Activated CD4-positive, alpha-beta memory T cell treated with anti-CD3 and anti-CD28 coated beads, Interleukin-2, amount 10 ng/mL, durations not matched to agents 7 days and 5 days (primary cell): ENCODE results near the gene SBF1. TPM values are rescaled to one million over a fixed set of nuclear protein-coding genes. Genes with fewer than 3 reads are reported as not detected.
"Not testable (repeated sequence)": the region's sequence is repeated elsewhere in the genome, so short reads cannot be mapped to it uniquely, and the experiment has no call there.

ENCODE experiments used
- CTCF ChIA-PET: fragments of 350-600 bp; sonication (Branson Sonifier 250); formaldehyde crosslinking; loops from one replicate; lab custom pipeline; 2021; ENCODE audit warnings: antibody characterized with exemption, inconsistent platforms; lab: Charles Lee
- POLR2A ChIA-PET: fragments of 350-600 bp; sonication (Branson Sonifier 250); formaldehyde crosslinking; loops from one replicate; lab custom pipeline; 2021; ENCODE audit warnings: antibody characterized with exemption; lab: Charles Lee
- DNase-seq: peaks from one replicate; pipeline ENCODE4 v3.0.0-alpha.2; 2020
- H3K27ac Mint-ChIP-seq: one replicate; pipeline ENCODE4 v1.8.0; 2021; ENCODE audit warnings: mild to moderate bottlenecking, mixed read lengths
- H3K27me3 Mint-ChIP-seq: one replicate; pipeline ENCODE4 v1.8.0; 2021; ENCODE audit warnings: mixed read lengths
- H3K36me3 Mint-ChIP-seq: one replicate; pipeline ENCODE4 v1.8.0; 2021; ENCODE audit warnings: low read depth, mixed read lengths
- H3K4me1 Mint-ChIP-seq: one replicate; pipeline ENCODE4 v1.8.0; 2021; ENCODE audit warnings: mixed read lengths
- H3K4me3 Mint-ChIP-seq: one replicate; pipeline ENCODE4 v1.8.0; 2021; ENCODE audit warnings: mild to moderate bottlenecking, mixed read lengths
- H3K9me3 Mint-ChIP-seq: one replicate; pipeline ENCODE4 v1.8.0; 2021; ENCODE audit warnings: mixed read lengths
- total RNA-seq, 2 experiments: library from RNA; stranded (reverse); gene quantifications; one replicate each; pipeline ENCODE4 v1.2.3, GENCODE V29; 2021

The SBF1 gene
- total RNA-seq, result 100 to 1,000 TPM; 181 to 196 TPM

- Mint-ChIP-seq H3K27me3 (peaks cover 4% of the 10 kb centered on the region), H3K9me3 (no peaks in the 10 kb centered on the region), H3K27ac (peak within 1 kb of the TSS; percentile 97), H3K4me3 (peak within 1 kb of the TSS; percentile 92), H3K4me1 (peaks cover 51% of the 10 kb centered on the region), H3K36me3 (peaks cover 22% of the 10 kb centered on the region)
- DNase-seq, result peak; percentile 91
- POLR2A ChIA-PET, result interaction anchor here (0.7 to 2.7 kb wide), 4 partner anchors 23 to 148 kb away, joined by 3 to 13 read pairs (median 4); partner anchors contain the start of genes DENND6B, LMF2 and NCAPH2
- CTCF ChIA-PET, result interaction anchor here (2.5 kb wide), 1 partner anchor 51 kb away, joined by 18 read pairs; the partner anchor contains the start of gene SCO2
Observed at GRCh38 chr22:50474710-50475651, at the start of gene SBF1. Gene SBF1, minus strand, starts transcription at chr22:50475035. Its CDS starts 195 bp downstream, at chr22:50474840.

GRCh38 chr22:50523806-50524675 lies 49.2 kb upstream of the SBF1 start:
- H3K4me3 Mint-ChIP-seq, result peak overlapping the region; percentile 86
- H3K27ac Mint-ChIP-seq, result peak overlapping the region; percentile 89
- peaks cover 55% of the 10 kb centered on the region for H3K36me3 Mint-ChIP-seq
- H3K4me1 Mint-ChIP-seq, result peaks cover 43% of the 10 kb centered on the region
- H3K27me3 Mint-ChIP-seq, result no peaks in the 10 kb centered on the region
- CTCF ChIA-PET, result interaction anchor here (1.3 to 6.0 kb wide), 8 partner anchors 12 to 248 kb away, joined by 5 to 150 read pairs (median 24); partner anchors contain the start of genes KLHDC7B, LMF2, NCAPH2 and SYCE3
- POLR2A ChIA-PET, result interaction anchor here (1.0 to 12.1 kb wide), 15 partner anchors 9 to 337 kb away, joined by 3 to 583 read pairs (median 42); partner anchors contain the start of genes ARSA, CHKB, KLHDC7B and LMF2
- no peak for DNase-seq
- H3K9me3 Mint-ChIP-seq, result no peaks in the 10 kb centered on the region

GRCh38 chr22:50523458-50523805 lies 48.6 kb upstream of the SBF1 start:
- POLR2A ChIA-PET, result interaction anchor here (1.0 to 12.1 kb wide), 7 partner anchors 9 to 97 kb away, joined by 5 to 583 read pairs (median 117); partner anchors contain the start of genes KLHDC7B, LMF2 and NCAPH2

GRCh38 chr22:50522806-50523438 lies 48.1 kb upstream of the SBF1 start:
- Mint-ChIP-seq H3K36me3 (peaks cover 47% of the 10 kb centered on the region), H3K27ac (peak overlapping the region; percentile 21), H3K27me3 (no peaks in the 10 kb centered on the region), H3K4me1 (peaks cover 31% of the 10 kb centered on the region), H3K9me3 (no peaks in the 10 kb centered on the region), H3K4me3 (peak overlapping the region; percentile 18)
- CTCF ChIA-PET, result interaction anchor here (1.3 kb wide), 1 partner anchor 15 kb away, joined by 5 read pairs; the partner anchor contains the start of genes LMF2 and NCAPH2
- DNase-seq, result no peak
- POLR2A ChIA-PET, result interaction anchor here (1.0 to 12.1 kb wide), 9 partner anchors 9 to 97 kb away, joined by 3 to 321 read pairs (median 5); partner anchors contain the start of genes KLHDC7B, LMF2, NCAPH2 and SYCE3

More at GRCh38 chr22:50523458-50523805, 48.6 kb upstream of the SBF1 start:
- peak overlapping the region; percentile 18 for H3K4me3 Mint-ChIP-seq
- H3K4me1 Mint-ChIP-seq, result peaks cover 37% of the 10 kb centered on the region
- no peaks in the 10 kb centered on the region for H3K9me3 Mint-ChIP-seq
- no peak for DNase-seq
- H3K27ac Mint-ChIP-seq, result no peak overlapping the region
- H3K36me3 Mint-ChIP-seq, result peaks cover 52% of the 10 kb centered on the region
- no peaks in the 10 kb centered on the region for H3K27me3 Mint-ChIP-seq
- CTCF ChIA-PET, result interaction anchor here (1.3 kb wide), 1 partner anchor 97 kb away, joined by 5 read pairs; no protein-coding TSS in a partner anchor

- ChIA-PET CTCF (interaction anchor here (1.3 kb wide), 1 partner anchor 14 kb away, joined by 5 read pairs; the partner anchor contains the start of genes LMF2 and NCAPH2), POLR2A (interaction anchor here (1.0 to 12.1 kb wide), 9 partner anchors 8 to 98 kb away, joined by 3 to 321 read pairs (median 5); partner anchors contain the start of genes KLHDC7B, LMF2, NCAPH2 and SYCE3)
- Mint-ChIP-seq H3K4me1 (peaks cover 25% of the 10 kb centered on the region), H3K9me3 (no peaks in the 10 kb centered on the region), H3K4me3 (no peak overlapping the region), H3K27ac (no peak overlapping the region), H3K36me3 (peaks cover 44% of the 10 kb centered on the region), H3K27me3 (no peaks in the 10 kb centered on the region)
- no peak for DNase-seq
Observed at GRCh38 chr22:50522208-50522805, 47.5 kb upstream of the SBF1 start.

GRCh38 chr22:50521710-50522109 lies 46.9 kb upstream of the SBF1 start:
- H3K36me3 Mint-ChIP-seq, result peaks cover 38% of the 10 kb centered on the region
- no peak for DNase-seq
- POLR2A ChIA-PET, result interaction anchor here (1.3 to 12.1 kb wide), 4 partner anchors 12 to 99 kb away, joined by 4 to 321 read pairs (median 134); partner anchors contain the start of genes KLHDC7B, LMF2, NCAPH2 and SYCE3
- H3K4me3 Mint-ChIP-seq, result no peak overlapping the region
- H3K27ac Mint-ChIP-seq, result no peak overlapping the region
- CTCF ChIA-PET, result interaction anchor here (1.3 kb wide), 1 partner anchor 14 kb away, joined by 5 read pairs; the partner anchor contains the start of genes LMF2 and NCAPH2
- H3K9me3 Mint-ChIP-seq, result no peaks in the 10 kb centered on the region
- peaks cover 19% of the 10 kb centered on the region for H3K4me1 Mint-ChIP-seq
- H3K27me3 Mint-ChIP-seq, result no peaks in the 10 kb centered on the region

GRCh38 chr22:50520826-50521453 lies 46.1 kb upstream of the SBF1 start:
- H3K27me3 Mint-ChIP-seq, result no peaks in the 10 kb centered on the region
- no peak overlapping the region for H3K27ac Mint-ChIP-seq
- ChIA-PET POLR2A (interaction anchor here (12.1 kb wide), 1 partner anchor 12 kb away, joined by 321 read pairs; the partner anchor contains the start of genes LMF2 and NCAPH2), CTCF (no interaction called here)
- H3K4me3 Mint-ChIP-seq, result no peak overlapping the region
- peaks cover 19% of the 10 kb centered on the region for H3K4me1 Mint-ChIP-seq
- peaks cover 43% of the 10 kb centered on the region for H3K36me3 Mint-ChIP-seq
- no peak for DNase-seq
- no peaks in the 10 kb centered on the region for H3K9me3 Mint-ChIP-seq

GRCh38 chr22:50520184-50520583 lies 45.3 kb upstream of the SBF1 start:
- CTCF ChIA-PET, POLR2A ChIA-PET: not testable (repeated sequence)

GRCh38 chr22:50519151-50519550 lies 44.3 kb upstream of the SBF1 start:
- peaks cover 18% of the 10 kb centered on the region for H3K4me1 Mint-ChIP-seq

More at GRCh38 chr22:50520184-50520583, 45.3 kb upstream of the SBF1 start:
- H3K27me3 Mint-ChIP-seq, H3K4me3 Mint-ChIP-seq, H3K27ac Mint-ChIP-seq, DNase-seq, H3K9me3 Mint-ChIP-seq: not testable (repeated sequence)
- Mint-ChIP-seq H3K4me1 (peaks cover 21% of the 10 kb centered on the region), H3K36me3 (peaks cover 47% of the 10 kb centered on the region)

GRCh38 chr22:50518606-50519005 lies 43.8 kb upstream of the SBF1 start:
- Mint-ChIP-seq H3K9me3 (no peaks in the 10 kb centered on the region), H3K27ac (no peak overlapping the region), H3K27me3 (no peaks in the 10 kb centered on the region), H3K36me3 (peaks cover 47% of the 10 kb centered on the region), H3K4me3 (no peak overlapping the region), H3K4me1 (peaks cover 16% of the 10 kb centered on the region)
- POLR2A ChIA-PET, result interaction anchor here (1.0 to 3.2 kb wide), 3 partner anchors 10 to 12 kb away, joined by 3 to 31 read pairs (median 3); partner anchors contain the start of genes LMF2, NCAPH2 and TYMP
- CTCF ChIA-PET, result no interaction called here
- no peak for DNase-seq

More at GRCh38 chr22:50519151-50519550, 44.3 kb upstream of the SBF1 start:
- CTCF ChIA-PET, result no interaction called here
- no peak overlapping the region for H3K4me3 Mint-ChIP-seq
- no peak for DNase-seq
- no peaks in the 10 kb centered on the region for H3K27me3 Mint-ChIP-seq
- H3K9me3 Mint-ChIP-seq, result no peaks in the 10 kb centered on the region
- H3K36me3 Mint-ChIP-seq, result peaks cover 49% of the 10 kb centered on the region
- no peak overlapping the region for H3K27ac Mint-ChIP-seq
- POLR2A ChIA-PET, result interaction anchor here (1.0 to 3.2 kb wide), 3 partner anchors 10 to 12 kb away, joined by 3 to 31 read pairs (median 3); partner anchors contain the start of genes LMF2, NCAPH2 and TYMP
